OCI-LY7 (cell line): ENCODE data around the gene MAP4K5. TPM values are rescaled to one million over a fixed set of nuclear protein-coding genes. Genes with fewer than 3 reads are reported as not detected.

Experiments used
- BruUV-seq: library from RNA; stranded (reverse); fragments of 400-500 nt; replicated peaks from 2 replicates; lab custom pipeline; 2021; lab: Mats Ljungman, UMichigan
- CTCF ChIA-PET: fragments of 300-600 bp; sonication (Branson Sonifier 250); formaldehyde crosslinking; loops from one replicate; lab custom pipeline; 2022; ENCODE audit warnings: antibody characterized with exemption; ENCODE audit not compliant: unreplicated experiment; lab: Charles Lee
- POLR2A ChIA-PET: fragments of 300-600 bp; sonication (Branson Sonifier 250); formaldehyde crosslinking; loops from one replicate; lab custom pipeline; 2022; ENCODE audit warnings: antibody characterized with exemption; lab: Charles Lee
- DNase-seq: peaks from one replicate; pipeline ENCODE4 v3.0.0-alpha.2; 2015; ENCODE audit warnings: low spot score
- H2AFZ ChIP-seq: fragments of 200-600 bp; sonication (generic), shearing (Covaris generic); 2 replicates; pipeline ENCODE4 v1.6.1; 2014; ENCODE audit warnings: mild to moderate bottlenecking, antibody characterized with exemption, low read length, moderate library complexity
- H3K27ac ChIP-seq: fragments of 200-600 bp; sonication (generic); 2 replicates; pipeline ENCODE4 v1.5.1; 2014; ENCODE audit warnings: mixed run types, low read depth, mild to moderate bottlenecking, moderate library complexity, low read length, inconsistent platforms; ENCODE audit not compliant: poor library complexity, severe bottlenecking
- H3K36me3 ChIP-seq: fragments of 200-600 bp; sonication (generic); 2 replicates; pipeline ENCODE4 v1.6.1; 2014; ENCODE audit warnings: mild to moderate bottlenecking, antibody characterized with exemption, low read length, moderate library complexity, mixed read lengths; ENCODE audit not compliant: insufficient read depth
- H3K4me1 ChIP-seq: fragments of 200-600 bp; sonication (generic); 2 replicates; pipeline ENCODE4 v1.5.1; 2014; ENCODE audit warnings: mild to moderate bottlenecking, low read length; ENCODE audit not compliant: insufficient read depth, poor library complexity, severe bottlenecking
- H3K4me2 ChIP-seq: fragments of 200-600 bp; sonication (generic); 2 replicates; pipeline ENCODE4 v1.6.1; 2014; ENCODE audit warnings: mild to moderate bottlenecking, low read length
- H3K4me3 ChIP-seq: fragments of 200-600 bp; sonication (generic); 2 replicates; pipeline ENCODE4 v1.5.1; 2014; ENCODE audit warnings: mild to moderate bottlenecking, low read depth, low read length; ENCODE audit not compliant: poor library complexity, severe bottlenecking
- H3K79me2 ChIP-seq: fragments of 200-600 bp; sonication (generic); 2 replicates; pipeline ENCODE4 v1.6.1; 2016; ENCODE audit warnings: low read depth, mild to moderate bottlenecking, low read length, moderate library complexity, mixed read lengths; ENCODE audit not compliant: insufficient read depth
- H3K9me2 ChIP-seq: fragments of 200-600 bp; sonication (generic); 2 replicates; pipeline ENCODE4 v1.6.1; 2016; ENCODE audit warnings: mild to moderate bottlenecking, low read length, mixed read lengths; ENCODE audit not compliant: insufficient read depth
- H3K9me3 ChIP-seq: fragments of 200-600 bp; sonication (generic); 2 replicates; pipeline ENCODE4 v1.6.1; 2014; ENCODE audit warnings: mild to moderate bottlenecking, mixed run types, low read length, mixed read lengths
- H4K20me1 ChIP-seq: fragments of 200-600 bp; sonication (generic); 2 replicates; pipeline ENCODE4 v1.6.1; 2014; ENCODE audit warnings: mild to moderate bottlenecking, antibody characterized with exemption, low read length, moderate library complexity, mixed read lengths; ENCODE audit not compliant: insufficient read depth
- EZH2phosphoT487 ChIP-seq: fragments of 200-600 bp; sonication (generic); IDR thresholded peaks from 2 replicates; pipeline ENCODE4 v1.6.1; 2018; ENCODE audit warnings: low read depth, borderline replicate concordance, mild to moderate bottlenecking, mixed run types, antibody characterized with exemption, low read length, moderate library complexity, mixed read lengths
- intact Hi-C: fragments of 100-400 bp; cut with micrococcal nuclease; formaldehyde crosslinking; loops from one replicate; pipeline ENCODE4 v1.10.0; 2022; ENCODE audit not compliant: unreplicated experiment
- total RNA-seq, 2 experiments: library from RNA; depleted of rRNA in 1 of 2; stranded (reverse); fragments of >200 nt in 1 of 2; shearing (Covaris generic) in 1 of 2; gene quantifications; 2 replicates each; pipeline ENCODE4 v1.2.3, GENCODE V29; 2014 to 2022
- TF ChIP-seq, protein P1 (sequence below): fragments of 200-600 bp; sonication (generic); conservative IDR thresholded peaks from 2 replicates; pipeline ENCODE4 v1.5.1; 2014; ENCODE audit warnings: mild to moderate bottlenecking, antibody characterized with exemption, low read length, moderate library complexity, mixed read lengths

MAP4K5 gene
- total RNA-seq, 2 experiments from 2014 or later: 36.7 to 44.0 TPM

- no peak within 1 kb of the TSS for H3K27ac ChIP-seq
- no peak for DNase-seq
These were observed 135.6 kb downstream of the MAP4K5 start, which contains the start of gene CDKL1 for GRCh38 chr14:50396631-50397389. Gene CDKL1 (minus strand): TSS chr14:50396881. CDS start chr14:50395868, 1,013 bp downstream.

GRCh38 chr14:50395448-50395847, 136.9 kb downstream of the MAP4K5 start:
- ChIA-PET CTCF (no interaction called here), POLR2A (no interaction called here)
- Histone ChIP-seq H3K4me1 (peaks cover 12% of the 10 kb centered on the region), H2AFZ (no peak overlapping the region), H3K36me3 (no peaks in the 10 kb centered on the region), H3K4me3 (no peak overlapping the region), H3K9me2 (no peaks in the 10 kb centered on the region), H3K4me2 (no peak overlapping the region; the same call in 1 of the 2 replicates), H4K20me1 (no peaks in the 10 kb centered on the region), H3K9me3 (no peaks in the 10 kb centered on the region), H3K79me2 (no peaks in the 10 kb centered on the region), H3K27ac (no peak overlapping the region)
- TF ChIP-seq, protein P1, sequence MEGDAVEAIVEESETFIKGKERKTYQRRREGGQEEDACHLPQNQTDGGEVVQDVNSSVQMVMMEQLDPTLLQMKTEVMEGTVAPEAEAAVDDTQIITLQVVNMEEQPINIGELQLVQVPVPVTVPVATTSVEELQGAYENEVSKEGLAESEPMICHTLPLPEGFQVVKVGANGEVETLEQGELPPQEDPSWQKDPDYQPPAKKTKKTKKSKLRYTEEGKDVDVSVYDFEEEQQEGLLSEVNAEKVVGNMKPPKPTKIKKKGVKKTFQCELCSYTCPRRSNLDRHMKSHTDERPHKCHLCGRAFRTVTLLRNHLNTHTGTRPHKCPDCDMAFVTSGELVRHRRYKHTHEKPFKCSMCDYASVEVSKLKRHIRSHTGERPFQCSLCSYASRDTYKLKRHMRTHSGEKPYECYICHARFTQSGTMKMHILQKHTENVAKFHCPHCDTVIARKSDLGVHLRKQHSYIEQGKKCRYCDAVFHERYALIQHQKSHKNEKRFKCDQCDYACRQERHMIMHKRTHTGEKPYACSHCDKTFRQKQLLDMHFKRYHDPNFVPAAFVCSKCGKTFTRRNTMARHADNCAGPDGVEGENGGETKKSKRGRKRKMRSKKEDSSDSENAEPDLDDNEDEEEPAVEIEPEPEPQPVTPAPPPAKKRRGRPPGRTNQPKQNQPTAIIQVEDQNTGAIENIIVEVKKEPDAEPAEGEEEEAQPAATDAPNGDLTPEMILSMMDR: no peak
- TF ChIP-seq EZH2phosphoT487: no peak
- DNase-seq: no peak
- intact Hi-C loops: no loop called here
- BruUV-seq: no TSS peak

More at GRCh38 chr14:50396631-50397389, 135.6 kb downstream of the MAP4K5 start, which contains the start of gene CDKL1:
- TF ChIP-seq EZH2phosphoT487: 0 out of 2 replicates have a peak, but pooled peaks have one; percentile 12
- TF ChIP-seq, protein P1: no peak
- ChIA-PET POLR2A (interaction anchor here (0.6 to 1.0 kb wide), 2 partner anchors 17 to 67 kb away, joined by 3 to 4 read pairs; no protein-coding TSS in a partner anchor), CTCF (interaction anchor here (0.6 kb wide), 1 partner anchor 86 kb away, joined by 3 read pairs; no protein-coding TSS in a partner anchor)
- peak within 1 kb of the TSS; percentile 64; the same call in 1 of the 2 replicates for H2AFZ ChIP-seq
- no peaks in the 10 kb centered on the region for H3K9me3 ChIP-seq
- H3K4me1 ChIP-seq: peaks cover 12% of the 10 kb centered on the region
- H3K79me2 ChIP-seq: no peaks in the 10 kb centered on the region
- intact Hi-C loops: no loop called here
- no TSS peak for BruUV-seq
- peak within 1 kb of the TSS; percentile 59 for H3K4me3 ChIP-seq
- H3K4me2 ChIP-seq: peak within 1 kb of the TSS; percentile 84
- no peaks in the 10 kb centered on the region for H3K36me3 ChIP-seq
- H4K20me1 ChIP-seq: no peaks in the 10 kb centered on the region
- H3K9me2 ChIP-seq: no peaks in the 10 kb centered on the region

GRCh38 chr14:50394713-50395112, 137.7 kb downstream of the MAP4K5 start:
- no TSS peak for BruUV-seq
- intact Hi-C loops: no loop called here
- no peaks in the 10 kb centered on the region for H4K20me1 ChIP-seq
- H3K9me3 ChIP-seq: no peaks in the 10 kb centered on the region
- no peak for DNase-seq
- H3K79me2 ChIP-seq: no peaks in the 10 kb centered on the region
- no peak overlapping the region for H3K4me2 ChIP-seq
- TF ChIP-seq, protein P1: no peak
- no peak for TF ChIP-seq EZH2phosphoT487
- POLR2A ChIA-PET: interaction anchor here (1.0 to 1.8 kb wide), 2 partner anchors 8 to 26 kb away, joined by 3 to 6 read pairs; no protein-coding TSS in a partner anchor
- no peaks in the 10 kb centered on the region for H3K9me2 ChIP-seq
- CTCF ChIA-PET: no interaction called here
- H3K4me3 ChIP-seq: no peak overlapping the region
- no peak overlapping the region for H2AFZ ChIP-seq
- no peaks in the 10 kb centered on the region for H3K36me3 ChIP-seq
- H3K27ac ChIP-seq: no peak overlapping the region
- peaks cover 12% of the 10 kb centered on the region for H3K4me1 ChIP-seq
